HG03442 (cell line): ENCODE data around the gene SHROOM3.

Experiments used
- ATAC-seq: cut with Tn5 transposase; IDR thresholded peaks from one replicate; pipeline ENCODE4 v1.9.1; 2021; ENCODE audit warnings: mild to moderate bottlenecking, moderate library complexity; ENCODE audit not compliant: unreplicated experiment

The SHROOM3 gene

GRCh38 chr4:76800902-76801301 is 365.9 kb downstream of the SHROOM3 start:
- ATAC-seq: peak; percentile 89

DNA sequence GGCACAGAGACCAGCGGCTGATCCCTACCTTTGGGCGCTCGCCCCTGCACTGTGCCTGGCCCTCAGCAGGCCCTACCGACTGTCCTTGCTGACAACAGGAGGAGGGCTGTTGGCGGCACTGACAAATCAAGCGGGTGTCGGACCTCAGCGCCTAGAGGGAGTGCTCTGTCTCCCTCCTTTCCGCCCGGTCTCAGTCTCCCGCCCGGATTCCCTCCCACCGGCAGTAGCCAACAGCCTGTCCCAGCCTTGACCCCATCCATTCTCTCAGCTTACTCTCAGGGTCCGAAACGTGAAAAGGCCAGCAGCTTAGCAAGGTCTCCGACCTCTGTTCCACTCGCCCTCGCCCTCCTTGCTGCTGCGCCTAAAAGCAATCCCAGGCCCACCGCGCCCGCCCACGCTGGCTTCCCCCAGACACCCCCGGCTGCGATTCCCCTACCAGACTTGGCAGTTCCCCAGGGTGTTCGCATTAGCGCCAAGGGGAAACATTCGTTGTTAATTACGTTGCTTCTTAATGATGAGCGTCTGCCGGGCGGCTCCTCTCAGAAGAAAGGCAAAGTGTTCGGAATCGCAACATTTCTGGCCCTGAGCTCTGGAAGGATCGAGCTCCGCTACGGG is 366.7 kb downstream of the SHROOM3 start:
- ATAC-seq: no peak

DNA sequence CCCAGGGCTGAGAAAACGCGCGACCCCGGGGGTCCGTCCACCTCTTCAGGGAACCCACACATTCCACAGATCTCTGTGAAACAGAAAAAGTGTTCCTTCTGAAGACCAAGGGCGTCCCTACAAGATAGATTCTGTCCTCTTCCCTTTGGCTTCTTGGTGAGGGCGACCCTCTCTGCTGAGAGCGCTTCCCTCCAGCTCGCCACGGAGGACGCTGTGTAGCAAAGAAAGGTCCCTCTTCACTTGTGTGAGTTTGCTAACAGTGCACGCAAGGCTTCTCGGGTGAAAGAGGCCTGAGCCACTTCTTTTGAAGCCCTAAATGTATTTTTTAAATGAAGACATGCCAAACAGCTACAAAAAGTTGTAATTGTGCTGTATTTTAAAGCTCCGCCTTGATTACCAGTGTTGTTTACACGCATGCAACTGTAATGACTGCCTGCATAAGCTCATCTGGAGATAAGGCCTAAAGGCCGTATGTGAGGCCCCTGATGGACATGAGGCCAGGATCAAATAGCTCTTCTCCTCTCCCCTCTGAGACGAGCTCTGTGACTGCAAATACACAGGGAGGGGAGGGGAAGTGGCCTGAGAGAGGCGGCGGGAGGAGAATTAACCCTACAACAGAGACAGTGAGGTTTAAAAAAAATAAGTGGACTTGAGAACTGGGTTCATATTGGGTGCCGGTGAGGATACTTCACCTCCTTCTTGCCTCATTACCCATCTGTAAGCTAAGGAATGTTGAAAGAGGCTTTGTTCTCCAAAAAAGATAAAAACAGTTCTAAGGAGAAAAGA is 367.4 kb downstream of the SHROOM3 start:
- ATAC-seq: no peak

DNA sequence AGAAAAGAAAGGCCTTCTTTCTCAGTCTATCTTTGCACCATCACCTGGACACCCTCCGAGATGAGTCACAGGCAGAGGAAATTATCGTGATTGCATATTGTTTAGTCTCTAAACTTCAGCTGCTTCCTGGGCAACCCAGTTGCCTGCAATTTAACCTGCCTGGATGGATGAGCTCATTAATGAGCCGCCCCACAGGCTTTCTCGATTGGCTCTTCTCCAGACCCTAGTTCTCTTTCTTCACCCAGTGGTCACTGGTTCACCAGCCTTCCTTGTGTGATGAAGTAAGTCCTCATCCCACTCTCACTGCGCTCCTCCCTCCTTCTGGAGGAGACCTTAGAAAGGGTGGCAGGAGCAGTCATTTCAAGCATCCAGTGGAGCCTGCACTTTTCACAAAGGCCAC is 368.5 kb downstream of the SHROOM3 start:
- ATAC-seq: no peak

DNA sequence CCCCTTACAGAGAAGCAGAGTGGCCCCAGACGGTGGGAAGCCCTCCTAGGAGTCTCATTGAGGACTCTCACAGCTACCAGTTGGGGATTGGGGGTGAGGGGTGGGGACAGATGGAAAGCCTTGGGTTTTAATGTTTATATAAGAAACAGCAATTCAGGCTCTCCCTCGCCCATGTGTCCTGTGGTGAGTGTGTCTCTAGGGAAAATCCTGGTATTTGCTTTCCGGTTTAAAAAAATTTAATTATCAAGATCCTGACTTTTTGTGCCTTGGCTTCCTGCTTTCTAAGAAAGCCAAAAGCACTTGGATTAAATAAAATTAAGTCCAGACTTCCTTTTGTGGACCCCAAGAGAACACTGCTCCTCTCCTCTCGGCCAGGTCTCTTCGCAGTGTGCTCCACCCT is 369.1 kb downstream of the SHROOM3 start:
- ATAC-seq: no peak

GRCh38 chr4:76806346-76806745 is 371.3 kb downstream of the SHROOM3 start:
- ATAC-seq: no peak

DNA sequence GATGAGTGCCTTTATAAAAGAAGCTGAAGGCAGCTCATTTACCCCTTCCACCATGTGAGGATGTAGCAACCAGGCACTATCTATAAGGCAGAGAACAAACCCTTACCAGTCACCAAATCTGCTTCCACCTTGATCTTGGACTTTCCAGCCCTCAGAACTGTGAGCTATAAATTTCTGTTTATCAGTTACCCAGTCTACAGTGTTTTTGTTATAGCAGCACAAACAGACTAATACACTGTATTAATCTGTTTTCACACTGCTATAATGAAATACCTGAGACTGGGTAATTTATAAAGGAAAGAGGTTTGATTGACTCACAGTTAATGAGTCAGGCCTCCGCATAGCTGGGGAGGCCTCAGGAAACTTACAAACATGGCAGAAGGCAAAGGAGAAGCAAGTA is 371.7 kb downstream of the SHROOM3 start:
- ATAC-seq: no peak

GRCh38 chr4:76809594-76810305 is 374.7 kb downstream of the SHROOM3 start:
- no peak for ATAC-seq

DNA sequence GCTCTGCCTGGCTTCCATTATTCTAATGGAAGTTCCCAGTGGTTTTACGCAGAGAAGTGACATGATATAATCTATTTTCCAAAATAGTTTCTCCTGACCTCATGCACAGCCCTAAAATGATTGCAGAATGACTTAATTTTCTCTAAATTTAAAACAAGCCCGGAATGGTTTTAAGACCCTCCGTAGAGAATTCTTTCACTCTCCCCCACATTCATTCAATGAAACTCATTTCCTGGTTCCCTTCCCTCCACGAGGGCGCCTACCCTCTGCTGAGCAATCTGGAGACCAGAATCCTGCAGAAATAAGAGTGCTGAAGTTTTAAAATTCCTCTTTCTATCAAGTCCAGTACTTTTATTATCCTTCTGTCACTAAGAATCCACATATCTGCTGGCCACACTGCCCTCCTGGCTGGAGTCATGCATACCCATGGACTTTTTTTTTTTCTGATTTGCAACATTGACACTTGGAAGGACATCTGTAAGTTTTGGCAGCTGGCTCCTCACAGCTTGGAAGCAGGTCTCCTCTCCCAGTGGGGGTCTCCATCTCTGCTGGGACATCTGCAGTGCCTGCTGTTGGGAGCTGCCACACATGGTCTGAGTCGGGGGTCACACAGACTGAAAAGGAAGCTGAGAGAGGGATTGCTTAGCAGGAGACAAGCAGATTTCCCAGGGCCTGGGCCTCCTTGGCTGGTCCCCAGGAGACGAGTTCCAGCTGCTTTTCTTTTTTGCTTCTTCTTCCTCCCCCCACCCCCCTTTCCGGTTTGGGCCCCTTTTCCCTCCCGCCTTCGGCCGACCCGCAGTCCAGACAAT is 376.8 kb downstream of the SHROOM3 start:
- no peak for ATAC-seq

DNA sequence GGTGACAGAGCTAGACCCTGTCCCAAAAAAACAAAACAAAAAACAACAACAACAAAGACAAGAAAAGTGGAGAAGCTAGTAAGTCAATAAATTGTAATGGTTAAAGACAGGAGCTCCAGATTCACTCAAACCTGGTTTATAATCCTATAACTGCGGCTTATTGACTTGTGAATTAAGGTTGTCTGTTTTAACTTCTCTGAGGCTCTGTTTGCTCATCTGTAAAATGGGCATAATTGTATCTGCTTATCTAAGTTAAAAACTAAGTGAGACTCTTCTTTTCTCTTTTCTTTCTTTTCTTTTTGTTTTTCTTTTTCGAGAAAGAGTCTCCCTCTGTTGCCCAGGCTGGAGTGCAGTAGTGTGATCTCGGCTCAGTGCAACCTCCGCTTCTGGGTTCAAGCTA is 378.0 kb downstream of the SHROOM3 start:
- ATAC-seq: no peak

GRCh38 chr4:76821641-76822040 is 386.6 kb downstream of the SHROOM3 start:
- ATAC-seq: no peak

DNA sequence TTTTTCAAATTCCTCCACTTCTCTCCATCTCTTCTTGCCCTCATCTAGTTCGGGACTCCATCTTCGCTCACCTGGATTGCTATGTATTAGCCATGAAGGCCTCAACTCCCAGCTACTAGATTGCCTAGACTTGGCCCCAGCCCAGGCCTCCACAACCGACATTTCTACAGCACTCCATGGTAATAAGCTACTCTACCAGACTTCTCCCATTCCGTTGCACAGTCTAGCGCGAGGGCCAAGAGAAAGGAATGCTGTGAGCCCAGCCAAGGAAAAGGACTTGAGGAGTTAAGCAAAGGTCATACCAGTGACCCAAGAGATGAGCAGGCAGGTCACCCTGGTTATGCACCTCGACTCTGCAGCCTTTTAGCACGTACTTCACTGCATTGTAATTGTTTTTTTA is 387.3 kb downstream of the SHROOM3 start:
- no peak for ATAC-seq

GRCh38 chr4:76823495-76823894 is 388.5 kb downstream of the SHROOM3 start:
- ATAC-seq: no peak

DNA sequence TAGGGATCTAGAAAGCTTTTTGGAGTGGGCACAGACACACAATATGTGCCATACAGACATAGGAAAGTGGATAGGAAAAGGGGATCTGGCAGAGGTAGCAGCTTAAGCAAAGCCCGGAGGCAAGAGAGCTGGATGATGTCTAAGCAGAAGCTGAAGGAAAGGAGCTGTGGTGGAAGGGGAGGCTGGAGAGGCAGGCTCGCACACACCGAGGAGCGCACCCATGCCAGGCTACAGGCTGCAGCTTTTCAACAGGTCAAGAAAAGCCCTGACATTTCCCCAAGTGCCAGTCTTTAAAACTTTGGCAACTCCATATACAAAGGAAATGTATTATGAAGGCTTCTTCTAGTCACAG is 395.6 kb downstream of the SHROOM3 start:
- no peak for ATAC-seq

- ATAC-seq: no peak
Measured at GRCh38 chr4:76830964-76831703, 396.1 kb downstream of the SHROOM3 start.

GRCh38 chr4:76831711-76832373 is 396.8 kb downstream of the SHROOM3 start:
- ATAC-seq: no peak
